ENCODE data around the gene CAVIN3. TPM values are rescaled to one million over a fixed set of nuclear protein-coding genes. Genes with fewer than 3 reads are reported as not detected.

CAVIN3 gene
- total and polyA plus RNA-seq, 2 of the 8 experiments (the other 6 are each of a cell fraction or from before 2014, with no cell fraction given), result 17.7 to 26.4 TPM

GRCh38 chr11:6334806-6335205 lies 14.5 kb upstream of the CAVIN3 start:
- Histone ChIP-seq H3K79me1 (ENCODE audit: low read depth, low read length) (no peaks in the 10 kb centered on the region), H2BK12ac (ENCODE audit: low read depth, low read length) (no peak overlapping the region), H3K79me2 (ENCODE audit: control insufficient read depth in 1 of 2, insufficient read depth in 2 of 2, low read length in 2 of 2) (no peaks in the 10 kb centered on the region), H2AK5ac (ENCODE audit: low read depth, low read length) (no peak overlapping the region), H3K4me2 (ENCODE audit: insufficient read depth in 1 of 2, low read depth in 2 of 2, low read length in 2 of 2) (no peak overlapping the region), H4K20me1 (replicated peaks in 1 of 2; ENCODE audit: control insufficient read depth in 1 of 2, insufficient read depth in 2 of 2, low read length in 2 of 2) (no peaks in the 10 kb centered on the region), H3K56ac (replicated peaks; ENCODE audit: insufficient read length, low read depth, low read length) (no peak overlapping the region), H3K27me3 (replicated peaks in 1 of 4; ENCODE audit: control insufficient read depth in 3 of 4, extremely low read depth in 1 of 4, insufficient read depth in 3 of 4, low read length in 3 of 4) (no peaks in the 10 kb centered on the region), H2BK15ac (ENCODE audit: low read length) (no peak overlapping the region), H2BK5ac (ENCODE audit: low read depth, low read length) (no peak overlapping the region), H4K8ac (ENCODE audit: extremely low read depth, insufficient read depth, low read length) (no peak overlapping the region), H3K9ac (replicated peaks in 1 of 4; ENCODE audit: extremely low read depth in 1 of 4, low read depth in 3 of 4, low read length in 3 of 4) (no peak overlapping the region), H3K9me3 (ENCODE audit: insufficient read depth in 2 of 2, low read depth in 1 of 2, low read length in 1 of 2) (0 out of 4 replicates have a peak, but pooled peaks cover 0 to 4% of the 10 kb centered on the region in 2 experiments), H3K4me1 (replicated peaks in 1 of 4; ENCODE audit: control insufficient read depth in 3 of 4, insufficient read depth in 4 of 4, low read length in 3 of 4) (peaks cover 0 to 10% (median 4%) of the 10 kb centered on the region in 4 experiments; a peak in 2 of 7 replicates), H2BK20ac (ENCODE audit: low read length) (no peak overlapping the region), H3K4ac (replicated peaks; ENCODE audit: insufficient read length, low read depth, low read length) (no peak overlapping the region), H3K4me3 (ENCODE audit: extremely low read depth in 1 of 4, insufficient read depth in 2 of 4, low read depth in 3 of 4, low read length in 4 of 4) (no peak overlapping the region), H2BK120ac (replicated peaks; ENCODE audit: low read depth, low read length) (no peak overlapping the region), H3K36me3 (ENCODE audit: control insufficient read depth in 2 of 4, insufficient read depth in 4 of 4, low read length in 3 of 4) (no peaks in the 10 kb centered on the region), H4K91ac (replicated peaks; ENCODE audit: insufficient read length, low read length) (no peak overlapping the region), H3K23ac (ENCODE audit: insufficient read length) (no peak overlapping the region), H3K14ac (ENCODE audit: insufficient read length) (no peak overlapping the region), H3K27ac (ENCODE audit: low read depth, low read length) (no peak overlapping the region), H3K23me2 (ENCODE audit: low read depth, low read length) (no peaks in the 10 kb centered on the region), H4K5ac (ENCODE audit: insufficient read length, low read depth, low read length) (no peak overlapping the region), H2AFZ (ENCODE audit: low read length) (no peak overlapping the region), H3K18ac (ENCODE audit: extremely low read depth, low read length) (no peak overlapping the region)
- DNase-seq (ENCODE audit: low read depth in 1 of 2, low spot score in 2 of 2), result no peak
- ChIA-PET POLR2A (ENCODE audit: partially characterized antibody) (interaction anchor here (1.1 kb wide), 1 partner anchor 11 kb away, joined by 3 read pairs; no protein-coding TSS in a partner anchor), CTCF (ENCODE audit: partially characterized antibody) (interaction anchor here (0.9 to 3.3 kb wide), 4 partner anchors 11 to 45 kb away, joined by 3 to 18 read pairs (median 4); no protein-coding TSS in a partner anchor)
- WGBS, 2 experiments (ENCODE audit: extremely low coverage in 1 of 2, insufficient coverage in 1 of 2, insufficient read length in 1 of 2, insufficient replicate concordance in 2 of 2, low coverage in 1 of 2, low lambda C conversion rate in 2 of 2, missing lambda C conversion rate in 1 of 2), result 83% methylated on average over 6 of the region's 6 CpGs; no CpG with 5 or more reads in 1 of the 2 experiments
- FAIRE-seq, result no peak
- no peak for TF ChIP-seq SP4 (IDR thresholded peaks at IDR 0.05; ENCODE audit: low read length)
- TF ChIP-seq JUN (IDR thresholded peaks at IDR 0.05; ENCODE audit: low read depth, low read length), result no peak
- no peak for TF ChIP-seq EP300 (IDR thresholded peaks at IDR 0.05; ENCODE audit: borderline replicate concordance in 1 of 2, low read depth in 2 of 2, low read length in 2 of 2)
- no peak for TF ChIP-seq RBBP5 (IDR thresholded peaks at IDR 0.05; ENCODE audit: borderline replicate concordance, low read depth, low read length)
- TF ChIP-seq TCF12 (IDR thresholded peaks at IDR 0.05; ENCODE audit: low read depth, low read length), result no peak
- no peak for TF ChIP-seq CREB1 (IDR thresholded peaks at IDR 0.05)
- no peak for TF ChIP-seq SIRT6 (IDR thresholded peaks at IDR 0.05; ENCODE audit: low read length)

Measured in H1 (cell line).